NCI-H187 (cell line): Measurements from ENCODE around the gene DCAF15.

Experiments
- DNase-seq, 2 experiments: peaks; one replicate each; lab custom pipeline; 2025; lab: John Stamatoyannopoulos, UW

DCAF15 gene

DNA sequence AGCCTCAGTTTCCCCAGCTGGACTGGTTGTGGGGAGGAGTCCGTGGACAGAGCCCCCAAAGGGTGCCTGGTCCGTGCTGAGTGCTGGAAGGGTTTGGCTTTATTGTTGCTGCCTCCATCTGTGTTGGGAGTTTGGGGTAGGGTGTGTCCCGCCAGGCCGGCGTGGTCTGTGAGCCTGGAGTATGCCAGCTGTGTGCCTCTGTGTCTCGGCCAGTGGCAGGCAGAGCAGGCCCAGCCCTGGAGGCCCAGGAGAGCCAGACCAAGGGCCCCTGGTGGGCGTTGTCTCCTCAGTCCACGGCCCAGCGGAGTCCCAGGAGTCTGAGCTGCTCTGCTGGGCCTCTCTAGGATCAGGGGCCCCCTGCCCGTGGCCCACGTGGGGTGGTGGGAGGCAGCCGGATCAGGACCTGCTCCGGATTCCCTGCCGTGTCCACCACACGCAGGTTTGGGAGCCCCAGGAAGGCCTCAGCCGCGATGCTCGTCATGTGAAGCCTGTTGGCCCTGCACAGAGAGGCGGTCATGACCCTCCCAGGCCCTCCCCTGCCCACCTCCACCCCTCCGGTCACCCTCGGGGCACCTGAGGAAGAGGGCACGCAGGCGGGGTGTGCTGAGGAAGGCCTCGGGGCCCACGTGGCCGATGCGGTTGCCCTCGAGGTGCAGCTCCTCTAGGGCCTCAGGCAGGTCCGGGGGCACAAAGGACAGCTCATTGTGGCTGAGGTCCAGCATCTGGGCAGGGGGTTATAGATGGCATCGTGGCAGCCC is 20.7 kb upstream of the DCAF15 start:
- DNase-seq, result no peak

GRCh38 chr19:13932149-13932637 is 20.1 kb upstream of the DCAF15 start:
- no peak for DNase-seq

DNA sequence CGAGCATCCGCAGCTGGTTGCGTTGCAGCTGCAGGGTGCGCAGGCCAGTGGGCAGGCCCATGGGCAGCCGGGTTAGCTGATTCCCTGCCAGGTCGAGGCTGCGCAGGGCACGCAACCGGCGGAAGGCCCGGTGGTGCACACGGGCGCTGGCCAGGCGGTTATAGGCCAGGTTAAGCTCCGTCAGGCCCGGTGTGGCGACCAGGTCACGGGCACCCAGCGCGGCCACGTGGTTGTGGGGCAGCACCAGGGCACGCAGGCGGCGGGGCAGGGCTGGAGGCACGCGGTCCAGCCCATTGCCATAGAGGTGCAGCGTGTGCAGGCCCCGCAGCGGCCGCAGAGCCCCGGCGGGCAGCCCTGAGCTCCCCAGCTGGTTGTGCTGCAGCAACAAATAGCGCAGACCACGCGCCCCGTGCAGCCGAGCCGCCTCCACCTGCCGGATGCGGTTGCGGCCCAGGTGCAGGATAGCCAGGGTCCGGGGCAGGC is 19.4 kb upstream of the DCAF15 start:
- no peak for DNase-seq

GRCh38 chr19:13934785-13935109 is 17.6 kb upstream of the DCAF15 start:
- DNase-seq, result no peak

DNA sequence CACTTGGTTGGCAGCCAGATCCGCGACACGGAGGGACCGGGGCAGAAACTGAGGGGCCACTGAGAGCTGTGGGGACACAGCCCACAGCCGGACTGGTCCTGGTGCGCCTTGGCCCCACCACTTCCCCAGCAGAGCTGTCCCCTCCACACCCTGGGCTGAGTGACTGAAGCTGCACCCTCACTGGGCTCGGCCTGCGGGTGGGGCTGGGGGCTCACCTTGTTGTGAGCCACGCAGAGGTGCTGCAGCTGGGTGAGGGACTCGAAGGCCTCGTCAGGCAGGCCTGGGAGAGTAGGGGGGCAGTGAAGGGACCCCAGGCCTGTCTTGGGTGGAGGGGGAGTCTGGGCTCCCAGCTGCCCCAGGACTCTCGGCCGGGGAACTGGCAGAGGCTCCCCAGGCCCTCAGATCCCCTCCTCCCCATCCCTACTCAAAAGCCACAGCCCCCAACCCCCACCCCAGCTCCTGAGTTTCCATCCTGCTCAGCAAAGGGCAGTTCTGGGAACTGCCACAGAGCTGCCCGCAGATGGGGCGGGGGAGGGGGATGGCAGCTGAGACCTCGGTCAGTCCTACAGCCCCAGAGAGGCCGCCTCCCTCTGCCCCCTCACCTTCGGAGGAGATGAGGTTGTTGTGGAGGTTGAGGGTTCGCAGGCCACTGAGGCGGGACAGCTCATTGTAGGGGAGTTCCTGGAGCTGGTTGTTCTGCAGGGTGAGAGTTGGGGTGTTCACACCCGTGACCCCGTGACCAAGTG is 16.4 kb upstream of the DCAF15 start:
- DNase-seq, result no peak

GRCh38 chr19:13937479-13938300 is 14.6 kb upstream of the DCAF15 start:
- no peak for DNase-seq

- no peak for DNase-seq
Measured at GRCh38 chr19:13938301-13939064, 13.8 kb upstream of the DCAF15 start, which contains the start of gene PODNL1. PODNL1 (minus strand) TSS chr19:13938417; CDS start chr19:13938181, 236 bp downstream.

GRCh38 chr19:13942023-13942684 is 10.2 kb upstream of the DCAF15 start:
- DNase-seq, result no peak

GRCh38 chr19:13946414-13946813 is 5.9 kb upstream of the DCAF15 start:
- DNase-seq, result no peak

GRCh38 chr19:13951043-13951442 is 1.3 kb upstream of the DCAF15 start:
- no peak for DNase-seq

GRCh38 chr19:13951799-13952153 is 533 bp upstream of the DCAF15 start:
- DNase-seq, result no peak

- DNase-seq, result no peak
Measured at GRCh38 chr19:13952931-13953531, 722 bp downstream of the DCAF15 start.

- no peak for DNase-seq
Measured at GRCh38 chr19:13954185-13954584, 1.9 kb downstream of the DCAF15 start.

DNA sequence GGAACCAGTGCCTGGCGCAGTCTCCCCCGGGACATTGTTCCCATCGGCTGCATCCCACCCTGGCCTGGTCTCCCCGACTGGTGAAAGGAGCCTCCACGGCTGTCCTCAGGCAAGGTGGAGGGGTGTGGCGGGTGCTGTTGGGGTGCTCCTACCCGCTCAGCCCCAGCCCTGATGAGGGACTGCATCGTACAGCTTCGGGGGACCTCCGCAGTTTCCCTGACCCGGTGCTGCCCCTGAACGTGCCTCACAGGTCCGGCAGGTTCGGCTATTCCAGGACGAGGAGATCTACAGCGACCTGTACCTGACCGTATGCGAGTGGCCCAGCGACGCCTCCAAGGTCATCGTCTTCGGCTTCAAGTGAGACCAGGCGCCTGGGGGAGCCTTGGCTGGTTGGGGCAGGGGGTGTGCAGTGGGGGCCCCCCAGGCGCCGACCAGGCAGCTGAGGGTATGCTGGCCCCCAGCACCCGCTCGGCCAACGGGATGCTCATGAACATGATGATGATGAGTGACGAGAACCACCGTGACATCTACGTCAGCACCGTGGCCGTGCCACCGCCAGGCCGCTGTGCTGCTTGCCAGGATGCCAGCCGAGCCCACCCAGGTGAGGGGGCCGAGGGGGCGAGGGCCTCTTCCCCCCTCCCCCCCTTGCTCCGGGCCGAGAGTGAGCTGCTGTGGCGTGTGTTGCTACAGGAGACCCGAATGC is 3.5 kb downstream of the DCAF15 start:
- DNase-seq, result no peak

DNA sequence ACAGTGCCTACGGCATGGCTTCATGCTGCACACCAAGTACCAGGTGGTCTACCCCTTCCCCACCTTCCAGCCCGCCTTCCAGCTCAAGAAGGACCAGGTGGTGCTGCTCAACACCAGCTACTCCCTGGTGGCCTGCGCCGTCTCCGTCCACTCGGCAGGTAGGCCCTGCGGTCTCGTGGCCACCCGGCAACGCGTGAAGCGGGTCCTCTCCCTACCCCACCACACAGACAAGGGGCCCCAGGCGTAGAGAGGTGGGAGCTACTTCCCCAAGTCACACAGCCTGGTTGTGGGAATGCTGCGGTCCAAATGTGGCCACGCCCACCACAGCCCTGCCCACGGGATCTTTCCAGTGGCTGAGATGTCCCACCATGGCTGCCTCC is 4.0 kb downstream of the DCAF15 start:
- no peak for DNase-seq

- no peak for DNase-seq
Measured at GRCh38 chr19:13957051-13957450, 4.7 kb downstream of the DCAF15 start.

GRCh38 chr19:13958043-13958442 is 5.7 kb downstream of the DCAF15 start:
- no peak for DNase-seq

DNA sequence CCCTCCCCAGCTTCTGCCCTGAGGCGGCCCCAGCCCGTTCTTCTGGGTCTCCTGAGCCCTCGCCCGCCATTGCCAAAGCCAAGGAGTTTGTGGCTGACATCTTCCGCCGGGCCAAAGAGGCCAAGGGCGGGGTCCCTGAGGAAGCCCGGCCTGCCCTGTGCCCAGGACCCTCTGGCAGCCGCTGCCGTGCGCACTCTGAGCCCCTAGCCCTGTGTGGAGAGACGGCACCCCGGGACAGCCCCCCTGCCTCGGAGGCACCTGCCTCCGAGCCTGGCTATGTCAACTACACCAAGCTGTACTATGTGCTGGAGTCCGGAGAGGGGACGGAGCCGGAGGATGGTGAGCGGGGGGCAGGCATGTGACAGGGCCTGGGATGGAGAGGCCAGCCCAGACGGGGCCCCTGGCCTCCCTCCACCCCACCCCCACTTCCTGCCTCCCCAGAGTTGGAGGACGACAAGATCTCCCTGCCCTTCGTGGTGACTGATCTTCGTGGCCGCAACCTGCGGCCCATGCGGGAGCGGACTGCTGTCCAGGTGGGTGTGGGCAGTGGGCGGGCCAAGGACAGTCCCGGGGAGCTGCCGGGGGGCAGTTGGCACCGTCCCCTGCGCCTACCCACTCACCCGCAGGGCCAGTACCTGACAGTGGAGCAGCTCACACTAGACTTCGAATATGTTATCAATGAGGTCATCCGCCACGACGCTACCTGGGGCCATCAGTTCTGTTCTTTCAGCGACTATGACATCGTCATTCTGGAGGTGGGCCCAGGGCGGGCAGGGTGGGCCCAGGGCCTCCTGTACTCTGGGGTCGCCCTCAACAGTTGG is 7.0 kb downstream of the DCAF15 start:
- no peak for DNase-seq
